Right cardiac atrium (tissue), 5 donors: ENCODE data around the gene CLECL1. TPM values are rescaled to one million over a fixed set of nuclear protein-coding genes. Genes with fewer than 3 reads are reported as not detected.

Experiments
- ATAC-seq, 2 donors: fragments of 200-7000 bp; cut with Tn5 transposase; one replicate each; pipeline versions ENCODE4 v1.8.0 to v1.9.1; 2020; ENCODE audit warnings: moderate library complexity in 2 of 2, mild to moderate bottlenecking in 1 of 2
- DNase-seq, 3 donors: peaks; one replicate each; pipeline ENCODE4 v3.0.0-alpha.2; 2020
- H3K27ac ChIP-seq: one replicate; pipeline ENCODE4 v1.5.1; 2013; ENCODE audit warnings: mild to moderate bottlenecking, low read length, control low read depth, moderate library complexity
- H3K27me3 ChIP-seq: one replicate; pipeline ENCODE4 v1.6.1; 2013; ENCODE audit not compliant: control insufficient read depth, insufficient read depth
- H3K4me1 ChIP-seq: one replicate; pipeline ENCODE4 v1.6.1; 2013; ENCODE audit warnings: low read length; ENCODE audit not compliant: control insufficient read depth, insufficient read depth
- H3K4me3 ChIP-seq: one replicate; pipeline ENCODE4 v1.5.1; 2013; ENCODE audit warnings: low read length, control low read depth
- H3K9me3 ChIP-seq: one replicate; pipeline ENCODE4 v1.6.1; 2013; ENCODE audit warnings: low read length; ENCODE audit not compliant: control insufficient read depth
- WGBS: extraction: QIAGEN DNeasy Blood & Tissue Kit; methylation state at CpG from one replicate; pipeline ENCODE4 v1.1.7; 2013; 5-methylcytosine and 5-hydroxymethylcytosine counted together
- intact Hi-C, 4 donors: fragments of 100-400 bp; cut with DNase I; formaldehyde crosslinking; loops; one replicate each; pipeline versions ENCODE4 v1.11.0 to v1.14.0; 2022 to 2023
- polyA plus RNA-seq: library from polyadenylated mRNA; stranded (reverse); fragments of 200-250 nt; gene quantifications from one replicate; pipeline ENCODE4 v1.2.3, GENCODE V29; 2013
- total RNA-seq, 4 donors: library from RNA; stranded (reverse); fragmentation: NEBNext Ultra II Directional; extraction: Animal tissue kit (Norgen Biotek cat#: 25700); gene quantifications; one replicate each; pipeline ENCODE4 v1.2.1, GENCODE V29; 2021
- donor health status: healthy with polysubstance abuse.
- donor health status: DM: no; HTN: yes; CAD: no.
- donor health status: DM: no; HTN: no; CAD: no.
- donor health status: DM: no; HTN: yes; CAD: no; lungs with severe emphysema.
- donor health status: DM: yes; HTN: yes; CAD: no.

The CLECL1 gene
- total and polyA plus RNA-seq, 5 donors: 0.14 to 1.2 (median 0.60) TPM; not detected in 2

- Histone ChIP-seq H3K9me3 (no peaks in the 10 kb centered on the region), H3K4me1 (no peaks in the 10 kb centered on the region), H3K27ac (no peak overlapping the region), H3K27me3 (no peaks in the 10 kb centered on the region), H3K4me3 (no peak overlapping the region)
- intact Hi-C loops: loop anchor here in 1 of 4 donors (5.0 kb wide), 1 partner anchor 34 kb away; no protein-coding TSS in a partner anchor
- WGBS: 71% methylated on average over 3 of the region's 3 CpGs
- ATAC-seq: no peak
- DNase-seq: no peak
Observed at GRCh38 chr12:9758119-9758518, 25.2 kb upstream of the CLECL1 start.

- ATAC-seq (no peak), DNase-seq (no peak)
- no peak overlapping the region for H3K27ac ChIP-seq
- no peaks in the 10 kb centered on the region for H3K4me1 ChIP-seq
- WGBS: 90% methylated on average over 5 of the region's 5 CpGs
- H3K4me3 ChIP-seq: no peak overlapping the region
- no peaks in the 10 kb centered on the region for H3K27me3 ChIP-seq
- H3K9me3 ChIP-seq: no peaks in the 10 kb centered on the region
- intact Hi-C loops: loop anchor here in 1 of 4 donors (5.0 kb wide), 1 partner anchor 35 kb away; no protein-coding TSS in a partner anchor
Observed at GRCh38 chr12:9757433-9758025, 24.6 kb upstream of the CLECL1 start.

- no peak for DNase-seq
- 90% methylated on average over 5 of the region's 5 CpGs for WGBS
- Histone ChIP-seq H3K4me1 (no peaks in the 10 kb centered on the region), H3K27ac (no peak overlapping the region), H3K4me3 (no peak overlapping the region), H3K27me3 (no peaks in the 10 kb centered on the region), H3K9me3 (no peaks in the 10 kb centered on the region)
- intact Hi-C loops: loop anchor here in 1 of 4 donors (5.0 kb wide), 1 partner anchor 36 kb away; no protein-coding TSS in a partner anchor
- ATAC-seq: no peak
Observed at GRCh38 chr12:9756706-9757105, 23.8 kb upstream of the CLECL1 start.

GRCh38 chr12:9756170-9756569 is 23.3 kb upstream of the CLECL1 start:
- H3K9me3 ChIP-seq: no peaks in the 10 kb centered on the region
- H3K27me3 ChIP-seq: no peaks in the 10 kb centered on the region
- WGBS: 84% methylated on average over 2 of the region's 2 CpGs
- no peak overlapping the region for H3K4me3 ChIP-seq
- DNase-seq (no peak), ATAC-seq (no peak)
- no peaks in the 10 kb centered on the region for H3K4me1 ChIP-seq
- no peak overlapping the region for H3K27ac ChIP-seq
- intact Hi-C loops: loop anchor here in 1 of 4 donors (5.0 kb wide), 1 partner anchor 36 kb away; no protein-coding TSS in a partner anchor

GRCh38 chr12:9755567-9755966 is 22.7 kb upstream of the CLECL1 start:
- Histone ChIP-seq H3K27me3 (no peaks in the 10 kb centered on the region), H3K4me1 (no peaks in the 10 kb centered on the region), H3K4me3 (no peak overlapping the region), H3K27ac (no peak overlapping the region), H3K9me3 (no peaks in the 10 kb centered on the region)
- WGBS: 67% methylated on average over 2 of the region's 2 CpGs
- DNase-seq: no peak
- no peak for ATAC-seq
- intact Hi-C loops: loop anchor here in 1 of 4 donors (5.0 kb wide), 1 partner anchor 37 kb away; no protein-coding TSS in a partner anchor

GRCh38 chr12:9755035-9755434 is 22.1 kb upstream of the CLECL1 start:
- Histone ChIP-seq H3K9me3 (no peaks in the 10 kb centered on the region), H3K27ac (no peak overlapping the region), H3K4me1 (no peaks in the 10 kb centered on the region), H3K27me3 (no peaks in the 10 kb centered on the region), H3K4me3 (no peak overlapping the region)
- intact Hi-C loops: loop anchor here in 1 of 4 donors (5.0 kb wide), 1 partner anchor 37 kb away; no protein-coding TSS in a partner anchor
- DNase-seq: no peak
- no peak for ATAC-seq

- DNase-seq (no peak), ATAC-seq (no peak)
- no peaks in the 10 kb centered on the region for H3K4me1 ChIP-seq
- intact Hi-C loops: loop anchor here in 1 of 4 donors (5.0 kb wide), 1 partner anchor 173 kb away; no protein-coding TSS in a partner anchor
- H3K27ac ChIP-seq: no peak overlapping the region
- no peaks in the 10 kb centered on the region for H3K27me3 ChIP-seq
- 80% methylated on average over 3 of the region's 3 CpGs for WGBS
- H3K9me3 ChIP-seq: no peaks in the 10 kb centered on the region
- no peak overlapping the region for H3K4me3 ChIP-seq
Observed at GRCh38 chr12:9754099-9754927, 21.4 kb upstream of the CLECL1 start.

GRCh38 chr12:9753498-9753897 is 20.6 kb upstream of the CLECL1 start:
- H3K4me1 ChIP-seq: no peaks in the 10 kb centered on the region
- no peaks in the 10 kb centered on the region for H3K27me3 ChIP-seq
- no peaks in the 10 kb centered on the region for H3K9me3 ChIP-seq
- no peak overlapping the region for H3K4me3 ChIP-seq
- intact Hi-C loops: loop anchor here in 1 of 4 donors (5.0 kb wide), 1 partner anchor 174 kb away; no protein-coding TSS in a partner anchor
- H3K27ac ChIP-seq: no peak overlapping the region
- WGBS: 58% methylated on average over 3 of the region's 3 CpGs
- DNase-seq: no peak
- ATAC-seq: no peak

GRCh38 chr12:9753073-9753472 is 20.2 kb upstream of the CLECL1 start:
- Histone ChIP-seq H3K4me3 (no peak overlapping the region), H3K27me3 (no peaks in the 10 kb centered on the region), H3K9me3 (no peaks in the 10 kb centered on the region), H3K4me1 (no peaks in the 10 kb centered on the region), H3K27ac (no peak overlapping the region)
- ATAC-seq: no peak
- intact Hi-C loops: loop anchor here in 1 of 4 donors (5.0 kb wide), 1 partner anchor 174 kb away; no protein-coding TSS in a partner anchor
- DNase-seq: no peak
- WGBS: 77% methylated on average over 2 of the region's 2 CpGs

GRCh38 chr12:9752145-9752933 is 19.4 kb upstream of the CLECL1 start:
- no peaks in the 10 kb centered on the region for H3K9me3 ChIP-seq
- intact Hi-C loops: loop anchor here in 1 of 4 donors (5.0 kb wide), 1 partner anchor 175 kb away; no protein-coding TSS in a partner anchor
- no peaks in the 10 kb centered on the region for H3K27me3 ChIP-seq
- no peak overlapping the region for H3K4me3 ChIP-seq
- 95% methylated on average over 2 of the region's 2 CpGs for WGBS
- ATAC-seq (no peak), DNase-seq (no peak)
- H3K27ac ChIP-seq: no peak overlapping the region
- H3K4me1 ChIP-seq: no peaks in the 10 kb centered on the region
